Liver (tissue), 9 donors: Measurements from ENCODE around the gene APRT. TPM values are rescaled to one million over a fixed set of nuclear protein-coding genes. Genes with fewer than 3 reads are reported as not detected.

Source experiments
- DNase-seq: peaks from one replicate; pipeline ENCODE4 v3.0.0-alpha.2; 2017; ENCODE audit warnings: low spot score
- H3K27ac ChIP-seq, 2 donors: one replicate each; pipeline ENCODE4 v1.7.0; 2013; ENCODE audit warnings: inconsistent platforms in 2 of 2, low read length in 2 of 2, control low read depth in 1 of 2, low read depth in 1 of 2, mild to moderate bottlenecking in 1 of 2
- H3K27me3 ChIP-seq, 4 donors: one replicate each; pipeline versions ENCODE4 v1.6.1 to v1.7.0; 2013; ENCODE audit warnings: low read length in 3 of 4, inconsistent platforms in 1 of 4, mild to moderate bottlenecking in 1 of 4, moderate library complexity in 1 of 4; ENCODE audit not compliant: control insufficient read depth in 4 of 4, insufficient read depth in 4 of 4
- H3K36me3 ChIP-seq, 4 donors: one replicate each; pipeline versions ENCODE4 v1.6.1 to v1.7.0; 2013; ENCODE audit warnings: low read length in 3 of 4, mild to moderate bottlenecking in 3 of 4, low read depth in 1 of 4, moderate library complexity in 1 of 4; ENCODE audit not compliant: control insufficient read depth in 4 of 4, insufficient read depth in 3 of 4
- H3K4me1 ChIP-seq, 4 donors: one replicate each; pipeline versions ENCODE4 v1.6.1 to v1.7.0; 2013; ENCODE audit warnings: low read length in 3 of 4, mild to moderate bottlenecking in 3 of 4, moderate library complexity in 1 of 4; ENCODE audit not compliant: control insufficient read depth in 4 of 4, insufficient read depth in 4 of 4
- H3K4me3 ChIP-seq, 3 donors: one replicate each; pipeline versions ENCODE4 v1.6.1 to v1.7.0; 2013; ENCODE audit warnings: low read length in 3 of 3, control low read depth in 1 of 3, low read depth in 1 of 3, mild to moderate bottlenecking in 1 of 3
- H3K9ac ChIP-seq, 2 donors: one replicate each; pipeline ENCODE4 v1.7.0; 2013; ENCODE audit warnings: low read length in 2 of 2, mild to moderate bottlenecking in 2 of 2, moderate library complexity in 2 of 2, control low read depth in 1 of 2, low read depth in 1 of 2
- H3K9me3 ChIP-seq, 4 donors: one replicate each; pipeline versions ENCODE4 v1.6.1 to v1.7.0; 2013; ENCODE audit warnings: low read length in 3 of 4; ENCODE audit not compliant: control insufficient read depth in 4 of 4
- ATF3 ChIP-seq: IDR thresholded peaks from 2 replicates; pipeline ENCODE4 v1.6.1; 2016; ENCODE audit warnings: antibody characterized with exemption
- CTCF ChIP-seq: fragments of 150-350 bp; IDR thresholded peaks from 2 replicates; pipeline ENCODE4 v1.5.1; 2017; ENCODE audit warnings: improper control_type of control experiment, low read depth, low read length; ENCODE audit not compliant: missing input control
- EGR1 ChIP-seq, 2 donors: IDR thresholded peaks; 2 replicates each; pipeline ENCODE4 v1.6.1; 2016 to 2018; ENCODE audit warnings: antibody characterized with exemption in 2 of 2, low read depth in 2 of 2
- FOXA1 ChIP-seq: IDR thresholded peaks from 2 replicates; pipeline ENCODE4 v1.6.1; 2016; ENCODE audit warnings: antibody characterized with exemption
- FOXA2 ChIP-seq: IDR thresholded peaks from 2 replicates; pipeline ENCODE4 v1.6.1; 2016; ENCODE audit warnings: antibody characterized with exemption
- GABPA ChIP-seq, 2 donors: IDR thresholded peaks in 1 of 2; conservative IDR thresholded peaks in 1 of 2; 2 replicates each; pipeline ENCODE4 v1.6.1; 2016; ENCODE audit warnings: antibody characterized with exemption in 2 of 2, mild to moderate bottlenecking in 1 of 2, moderate library complexity in 1 of 2
- HNF4A ChIP-seq, 2 donors: conservative IDR thresholded peaks; 2 replicates each; pipeline ENCODE4 v1.6.1; 2016; ENCODE audit warnings: antibody characterized with exemption in 2 of 2, mild to moderate bottlenecking in 2 of 2
- HNF4G ChIP-seq: IDR thresholded peaks from 2 replicates; pipeline ENCODE4 v1.6.1; 2016; ENCODE audit warnings: antibody characterized with exemption
- JUND ChIP-seq, 2 donors: IDR thresholded peaks; 2 replicates each; pipeline ENCODE4 v1.6.1; 2016; ENCODE audit warnings: antibody characterized with exemption in 2 of 2
- MAX ChIP-seq: IDR thresholded peaks from 2 replicates; pipeline ENCODE4 v1.6.1; 2016; ENCODE audit warnings: antibody characterized with exemption
- NR2F2 ChIP-seq: IDR thresholded peaks from 2 replicates; pipeline ENCODE4 v1.6.1; 2016; ENCODE audit warnings: antibody characterized with exemption
- RAD21 ChIP-seq, 2 donors: IDR thresholded peaks; 2 replicates each; pipeline ENCODE4 v1.6.1; 2016; ENCODE audit warnings: antibody characterized with exemption in 2 of 2, mild to moderate bottlenecking in 2 of 2
- REST ChIP-seq: IDR thresholded peaks from 2 replicates; pipeline ENCODE4 v1.6.1; 2016; ENCODE audit warnings: antibody characterized with exemption, mild to moderate bottlenecking
- RXRA ChIP-seq, 2 donors: IDR thresholded peaks; 2 replicates each; pipeline ENCODE4 v1.6.1; 2017 to 2018; ENCODE audit warnings: antibody characterized with exemption in 2 of 2, mild to moderate bottlenecking in 1 of 2
- SP1 ChIP-seq: IDR thresholded peaks from 2 replicates; pipeline ENCODE4 v1.6.1; 2018; ENCODE audit warnings: antibody characterized with exemption, mild to moderate bottlenecking
- TAF1 ChIP-seq: conservative IDR thresholded peaks from 2 replicates; pipeline ENCODE4 v1.6.1; 2016; ENCODE audit warnings: antibody characterized with exemption, mild to moderate bottlenecking
- YY1 ChIP-seq: IDR thresholded peaks from 2 replicates; pipeline ENCODE4 v1.6.1; 2016; ENCODE audit warnings: antibody characterized with exemption, mild to moderate bottlenecking
- WGBS: extraction: QIAGEN DNeasy Blood & Tissue Kit; methylation state at CpG from one replicate; pipeline ENCODE4 v1.1.7; 2013; 5-methylcytosine and 5-hydroxymethylcytosine counted together
- polyA plus RNA-seq, 2 donors: library from polyadenylated mRNA; stranded (reverse) in 1 of 2; unstranded in 1 of 2; fragments of 200-250 nt in 1 of 2; fragments of >200 nt in 1 of 2; fragmentation: Nextera tagmentation in 1 of 2; extraction: Ambion mirVana in 1 of 2; gene quantifications; one replicate each; pipeline versions ENCODE4 v1.2.1 to v1.2.3, GENCODE V29; 2013 to 2015
- total RNA-seq, 2 donors: library from RNA; depleted of rRNA; stranded (reverse); fragments of >200 nt; gene quantifications; one replicate each; pipeline ENCODE4 v1.2.3, GENCODE V29; 2014
- TF ChIP-seq, protein P1 (sequence below): IDR thresholded peaks from 2 replicates; pipeline ENCODE4 v1.6.1; 2016; ENCODE audit warnings: antibody characterized with exemption
- donor health status: healthy.
- donor health status: healthy.
- donor health status: healthy.
- donor health status: healthy.
- donor health status: healthy.

The APRT gene
- total and polyA plus RNA-seq, 4 donors, result 27.9 to 160 (median 94.4) TPM

DNA sequence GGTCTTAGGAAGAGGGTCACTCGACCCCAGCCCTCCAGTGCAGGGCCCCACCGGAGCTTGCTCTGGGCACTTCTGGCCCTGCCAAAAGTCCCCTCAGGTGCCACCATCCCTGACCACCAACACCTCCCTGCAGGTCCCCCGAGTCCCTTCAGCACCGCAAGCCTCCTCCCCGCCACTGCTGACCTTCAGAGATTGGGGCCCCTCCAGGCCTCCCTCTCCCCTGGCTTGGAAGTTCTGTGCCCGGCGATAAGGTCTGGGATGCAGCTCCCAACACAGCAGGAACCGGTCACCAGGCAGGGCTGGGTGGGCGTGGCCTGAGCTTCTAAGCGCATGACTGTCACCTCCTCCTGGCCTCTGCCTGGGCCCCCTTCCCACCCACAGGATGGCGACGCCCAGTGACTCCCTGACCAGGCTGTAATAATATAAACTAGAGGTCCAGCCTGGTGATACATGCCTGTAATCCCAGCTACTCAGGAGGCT is 37.9 kb downstream of the APRT start:
- Histone ChIP-seq H3K9ac (no peak overlapping the region), H3K27me3 (no peaks in the 10 kb centered on the region), H3K4me3 (no peak overlapping the region), H3K36me3 (no peaks in the 10 kb centered on the region), H3K4me1 (peaks cover 3 to 30% (median 10%) of the 10 kb centered on the region in 4 donors), H3K27ac (no peak overlapping the region), H3K9me3 (no peaks in the 10 kb centered on the region)
- TF ChIP-seq HNF4G (no peak), ATF3 (no peak), CTCF (no peak), YY1 (no peak), SP1 (no peak)
- peak; percentile 92 for DNase-seq
- 72% methylated on average over 12 of the region's 12 CpGs for WGBS

DNA sequence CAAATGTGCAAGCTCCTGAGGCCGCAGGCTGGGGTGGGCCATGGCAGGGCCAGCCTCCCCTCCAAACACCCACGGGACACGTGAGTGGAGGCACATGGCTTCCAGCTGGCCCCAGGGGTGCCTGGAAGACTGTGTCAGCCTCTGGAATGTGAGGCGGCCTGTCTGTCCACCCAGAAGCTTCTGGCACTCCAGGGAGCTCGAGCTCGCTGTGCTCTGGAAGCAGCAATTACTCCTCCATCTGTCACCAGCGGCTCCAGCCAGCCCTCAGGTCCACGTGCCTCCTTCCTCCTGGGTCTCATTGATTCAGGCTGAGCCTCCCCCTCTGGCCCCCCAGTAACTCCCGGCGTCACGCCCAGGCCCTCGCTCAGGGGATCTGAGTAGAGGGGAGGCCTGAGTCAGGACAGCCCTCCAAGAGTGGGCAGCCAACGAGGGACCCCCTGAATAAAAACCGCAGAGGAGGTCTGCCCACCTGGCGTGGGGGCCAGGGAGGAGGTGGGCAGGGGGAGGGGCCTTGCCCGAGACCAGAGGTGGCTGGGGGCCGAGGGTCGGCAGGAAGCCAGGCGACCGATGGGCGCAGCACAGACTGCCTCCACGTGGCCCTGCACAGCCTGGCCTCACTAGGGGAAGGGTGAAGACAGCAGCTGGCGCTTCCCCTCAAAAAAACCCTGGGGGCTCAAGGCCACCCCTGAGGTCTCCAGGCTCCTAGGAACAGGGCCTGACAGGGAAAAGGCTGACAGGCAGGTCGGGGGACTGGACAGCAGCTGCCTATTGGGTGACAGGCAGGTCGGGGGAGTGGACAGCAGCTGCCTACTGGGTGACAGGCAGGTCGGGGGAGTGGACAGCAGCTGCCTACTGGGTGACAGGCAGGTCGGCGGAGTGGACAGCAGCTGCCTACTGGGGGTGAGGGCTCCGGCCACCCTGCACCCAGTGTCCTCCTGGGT is 38.6 kb downstream of the APRT start:
- Histone ChIP-seq H3K27ac (peak overlapping the region in 1 of 2 donors; percentile 42), H3K9ac (no peak overlapping the region), H3K36me3 (no peaks in the 10 kb centered on the region), H3K4me1 (peaks cover 9 to 37% (median 16%) of the 10 kb centered on the region in 4 donors), H3K9me3 (no peaks in the 10 kb centered on the region), H3K27me3 (no peaks in the 10 kb centered on the region), H3K4me3 (no peak overlapping the region)
- 75% methylated on average over 29 of the region's 29 CpGs for WGBS
- DNase-seq, result no peak
- no peak for TF ChIP-seq TAF1
- no peak for TF ChIP-seq REST
- TF ChIP-seq RXRA (IDR thresholded peaks at IDR 0.05), result no peak
- TF ChIP-seq, protein P1, sequence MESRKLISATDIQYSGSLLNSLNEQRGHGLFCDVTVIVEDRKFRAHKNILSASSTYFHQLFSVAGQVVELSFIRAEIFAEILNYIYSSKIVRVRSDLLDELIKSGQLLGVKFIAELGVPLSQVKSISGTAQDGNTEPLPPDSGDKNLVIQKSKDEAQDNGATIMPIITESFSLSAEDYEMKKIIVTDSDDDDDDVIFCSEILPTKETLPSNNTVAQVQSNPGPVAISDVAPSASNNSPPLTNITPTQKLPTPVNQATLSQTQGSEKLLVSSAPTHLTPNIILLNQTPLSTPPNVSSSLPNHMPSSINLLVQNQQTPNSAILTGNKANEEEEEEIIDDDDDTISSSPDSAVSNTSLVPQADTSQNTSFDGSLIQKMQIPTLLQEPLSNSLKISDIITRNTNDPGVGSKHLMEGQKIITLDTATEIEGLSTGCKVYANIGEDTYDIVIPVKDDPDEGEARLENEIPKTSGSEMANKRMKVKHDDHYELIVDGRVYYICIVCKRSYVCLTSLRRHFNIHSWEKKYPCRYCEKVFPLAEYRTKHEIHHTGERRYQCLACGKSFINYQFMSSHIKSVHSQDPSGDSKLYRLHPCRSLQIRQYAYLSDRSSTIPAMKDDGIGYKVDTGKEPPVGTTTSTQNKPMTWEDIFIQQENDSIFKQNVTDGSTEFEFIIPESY, result no peak
- TF ChIP-seq MAX, result no peak
- no peak for TF ChIP-seq ATF3
- TF ChIP-seq EGR1 (IDR thresholded peaks at IDR 0.05; ENCODE audit: low read depth in 2 of 2), result no peak
- no peak for TF ChIP-seq RAD21 (IDR thresholded peaks at IDR 0.05)
- TF ChIP-seq FOXA1, result no peak
- no peak for TF ChIP-seq GABPA (IDR thresholded peaks at IDR 0.05 in 1 of 2, conservative IDR thresholded peaks at IDR 0.05 in 1 of 2)
- no peak for TF ChIP-seq SP1
- TF ChIP-seq YY1, result no peak
- TF ChIP-seq NR2F2, result no peak
- TF ChIP-seq JUND (IDR thresholded peaks at IDR 0.05), result no peak
- TF ChIP-seq HNF4A (conservative IDR thresholded peaks at IDR 0.05), result no peak
- TF ChIP-seq FOXA2, result no peak
- no peak for TF ChIP-seq CTCF
- TF ChIP-seq HNF4G, result no peak
